Mesendoderm (in vitro differentiated cells): ENCODE measurements around the gene NAPB.
A peak's percentile ranks its signal among the peaks of the same experiment; 100 is the strongest.

Experiments
- DNase-seq: peaks from one replicate; pipeline ENCODE4 v3.0.0; 2013
- H2AK5ac ChIP-seq: 2 replicates; pipeline ENCODE4 v1.6.1; 2013; ENCODE audit warnings: low read length, inconsistent platforms
- H2BK120ac ChIP-seq: 2 replicates; pipeline ENCODE4 v1.6.1; 2013; ENCODE audit warnings: low read depth, mild to moderate bottlenecking, low read length, moderate library complexity, mixed read lengths
- H2BK15ac ChIP-seq: replicated peaks from 2 replicates; pipeline ENCODE4 v1.6.1; 2013; ENCODE audit warnings: low read depth, mild to moderate bottlenecking, moderate library complexity
- H2BK5ac ChIP-seq: 2 replicates; pipeline ENCODE4 v1.6.1; 2013; ENCODE audit warnings: low read length, inconsistent platforms
- H3K18ac ChIP-seq: 2 replicates; pipeline ENCODE4 v1.6.1; 2013; ENCODE audit warnings: mild to moderate bottlenecking, low read length, mixed read lengths
- H3K23ac ChIP-seq: one replicate; pipeline ENCODE4 v1.6.1; 2013; ENCODE audit warnings: low read length
- H3K27ac ChIP-seq: 2 replicates; pipeline ENCODE4 v1.5.1; 2013; ENCODE audit warnings: low read depth, mild to moderate bottlenecking, inconsistent platforms, low read length, moderate library complexity
- H3K27me3 ChIP-seq: 2 replicates; pipeline ENCODE4 v1.6.1; 2013; ENCODE audit warnings: low read length, control low read depth, mild to moderate bottlenecking, inconsistent platforms; ENCODE audit not compliant: insufficient read depth, poor library complexity
- H3K36me3 ChIP-seq: 2 replicates; pipeline ENCODE4 v1.6.1; 2013; ENCODE audit warnings: low read length, inconsistent platforms; ENCODE audit not compliant: control insufficient read depth, insufficient read depth
- H3K4ac ChIP-seq: one replicate; pipeline ENCODE4 v1.6.1; 2013; ENCODE audit warnings: low read depth, mild to moderate bottlenecking, low read length, moderate library complexity
- H3K4me1 ChIP-seq: 2 replicates; pipeline ENCODE4 v1.6.1; 2013; ENCODE audit warnings: low read depth, low read length, inconsistent platforms; ENCODE audit not compliant: control insufficient read depth
- H3K4me2 ChIP-seq: 2 replicates; pipeline ENCODE4 v1.6.1; 2013; ENCODE audit warnings: low read length
- H3K4me3 ChIP-seq: 2 replicates; pipeline ENCODE4 v1.5.1; 2013; ENCODE audit warnings: mild to moderate bottlenecking, low read length
- H3K56ac ChIP-seq: one replicate; pipeline ENCODE4 v1.6.1; 2013; ENCODE audit warnings: low read length
- H3K79me1 ChIP-seq: 2 replicates; pipeline ENCODE4 v1.6.1; 2013; ENCODE audit warnings: low read length, inconsistent platforms
- H3K79me2 ChIP-seq: 2 replicates; pipeline ENCODE4 v1.6.1; 2013; ENCODE audit warnings: mild to moderate bottlenecking, low read length; ENCODE audit not compliant: control insufficient read depth, insufficient read depth
- H3K9ac ChIP-seq: 2 replicates; pipeline ENCODE4 v1.6.1; 2013; ENCODE audit warnings: low read length, inconsistent platforms
- H4K5ac ChIP-seq: one replicate; pipeline ENCODE4 v1.6.1; 2013; ENCODE audit warnings: low read length
- H4K8ac ChIP-seq: one replicate; pipeline ENCODE4 v1.6.1; 2013; ENCODE audit warnings: low read depth, mild to moderate bottlenecking, control low read depth, low read length, moderate library complexity
- WGBS: extraction: QIAGEN DNeasy Blood & Tissue Kit; methylation state at CpG from one replicate; pipeline ENCODE4 v1.1.7; 2013; ENCODE audit warnings: low lambda C conversion rate, missing lambda C conversion rate; ENCODE audit not compliant: insufficient coverage; ENCODE audit errors: extremely low coverage; 5-methylcytosine and 5-hydroxymethylcytosine counted together

NAPB gene

GRCh38 chr20:23456409-23456808 is 35.1 kb upstream of the NAPB start:
- H3K4me2 ChIP-seq, result no peak overlapping the region
- no peaks in the 10 kb centered on the region for H3K36me3 ChIP-seq
- H2BK5ac ChIP-seq, result no peak overlapping the region
- no peak overlapping the region for H3K23ac ChIP-seq
- DNase-seq, result peak; percentile 48
- no peak overlapping the region for H4K8ac ChIP-seq
- no peak overlapping the region for H3K9ac ChIP-seq
- no peak overlapping the region for H2BK15ac ChIP-seq
- no peak overlapping the region for H2AK5ac ChIP-seq
- no peaks in the 10 kb centered on the region for H3K27me3 ChIP-seq
- no peak overlapping the region for H3K56ac ChIP-seq
- H2BK120ac ChIP-seq, result no peak overlapping the region
- H4K5ac ChIP-seq, result no peak overlapping the region
- H3K79me2 ChIP-seq, result no peaks in the 10 kb centered on the region
- H3K4ac ChIP-seq, result no peak overlapping the region
- H3K4me3 ChIP-seq, result no peak overlapping the region
- H3K79me1 ChIP-seq, result no peaks in the 10 kb centered on the region
- no peak overlapping the region for H3K27ac ChIP-seq
- no CpG with 5 or more reads among the region's 3 CpGs for WGBS
- H3K18ac ChIP-seq, result no peak overlapping the region
- no peaks in the 10 kb centered on the region for H3K4me1 ChIP-seq

GRCh38 chr20:23455639-23456038 is 34.4 kb upstream of the NAPB start:
- no peak overlapping the region for H3K23ac ChIP-seq
- H3K27me3 ChIP-seq, result no peaks in the 10 kb centered on the region
- no peaks in the 10 kb centered on the region for H3K4me1 ChIP-seq
- H3K36me3 ChIP-seq, result no peaks in the 10 kb centered on the region
- H2BK5ac ChIP-seq, result no peak overlapping the region
- H4K8ac ChIP-seq, result no peak overlapping the region
- no peaks in the 10 kb centered on the region for H3K79me2 ChIP-seq
- no peak overlapping the region for H3K27ac ChIP-seq
- no peak overlapping the region for H2BK120ac ChIP-seq
- H3K9ac ChIP-seq, result no peak overlapping the region
- WGBS, result no CpG with 5 or more reads among the region's 7 CpGs
- H3K79me1 ChIP-seq, result no peaks in the 10 kb centered on the region
- DNase-seq, result no peak
- no peak overlapping the region for H3K4ac ChIP-seq
- H3K56ac ChIP-seq, result no peak overlapping the region
- no peak overlapping the region for H3K4me2 ChIP-seq
- H4K5ac ChIP-seq, result no peak overlapping the region
- H2BK15ac ChIP-seq, result no peak overlapping the region
- no peak overlapping the region for H3K18ac ChIP-seq
- H2AK5ac ChIP-seq, result no peak overlapping the region
- H3K4me3 ChIP-seq, result no peak overlapping the region

DNA sequence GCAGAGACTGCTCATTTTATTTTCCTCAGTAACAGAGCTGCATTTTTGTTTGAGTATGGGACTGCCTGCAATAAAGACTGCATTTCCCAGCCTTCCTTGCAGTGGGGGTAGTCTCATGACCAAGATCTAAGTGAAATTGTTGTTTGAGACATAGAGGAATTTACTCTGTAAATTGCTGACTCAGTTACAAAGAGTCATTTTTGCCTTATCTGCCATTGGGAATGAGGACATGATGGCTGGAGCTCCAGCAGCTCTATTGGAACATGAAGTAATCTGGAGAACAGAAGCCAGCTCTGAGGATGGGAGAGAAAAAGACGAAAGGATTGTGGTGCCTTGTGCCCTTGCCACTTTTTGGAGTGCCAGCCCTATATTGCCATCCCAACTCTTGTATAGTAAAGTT is 33.5 kb upstream of the NAPB start:
- H3K4me1 ChIP-seq, result no peaks in the 10 kb centered on the region
- no peak overlapping the region for H3K4ac ChIP-seq
- no peaks in the 10 kb centered on the region for H3K79me1 ChIP-seq

DNA sequence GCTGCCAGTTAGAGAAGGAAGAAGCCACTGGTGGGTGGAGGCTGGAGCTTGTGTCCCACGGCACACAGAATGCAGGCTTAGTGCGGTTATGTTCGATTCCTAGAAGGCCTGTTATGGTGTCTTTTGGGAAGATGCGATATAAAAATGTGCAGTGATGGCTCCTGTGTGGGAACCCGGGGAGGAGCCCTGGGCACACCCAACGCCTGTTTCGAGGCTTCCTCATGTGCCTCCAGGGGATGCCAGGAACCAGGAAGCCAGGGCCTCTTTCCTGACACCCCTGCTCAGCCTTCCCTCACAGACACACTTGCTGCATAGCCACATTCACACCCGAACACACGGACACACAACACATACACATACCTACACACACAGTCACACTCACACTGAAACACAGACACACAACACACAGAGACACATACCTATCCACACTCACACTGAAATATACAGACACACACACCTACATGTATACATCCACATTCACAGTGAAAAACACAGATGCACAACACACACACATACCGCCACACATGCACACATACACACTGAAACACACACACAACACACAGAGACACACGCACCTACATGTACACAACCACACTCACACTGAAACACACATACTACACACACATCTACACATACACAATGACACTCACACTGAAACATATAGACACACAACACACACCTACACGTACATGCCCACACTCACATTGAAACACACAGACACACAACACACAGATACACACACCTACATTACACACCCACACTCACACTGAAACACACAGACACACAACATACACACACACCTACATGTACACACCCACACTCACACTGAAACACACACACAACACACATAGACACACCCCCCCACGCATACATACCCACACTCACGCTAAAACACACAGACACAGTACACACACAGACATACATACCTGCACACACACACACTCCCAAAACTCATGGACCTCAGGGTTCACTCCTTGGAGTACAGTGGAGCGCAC is 32.6 kb upstream of the NAPB start:
- H2AK5ac ChIP-seq, result no peak overlapping the region
- H3K4ac ChIP-seq, result no peak overlapping the region
- H3K4me2 ChIP-seq, result no peak overlapping the region
- H3K18ac ChIP-seq, result no peak overlapping the region
- H3K9ac ChIP-seq, result no peak overlapping the region
- no peaks in the 10 kb centered on the region for H3K36me3 ChIP-seq
- H3K4me1 ChIP-seq, result no peaks in the 10 kb centered on the region
- no peak overlapping the region for H4K8ac ChIP-seq
- WGBS, result 100% methylated on average over 2 of the region's 15 CpGs
- no peaks in the 10 kb centered on the region for H3K79me2 ChIP-seq
- H2BK5ac ChIP-seq, result no peak overlapping the region
- H3K23ac ChIP-seq, result no peak overlapping the region
- H3K4me3 ChIP-seq, result no peak overlapping the region
- DNase-seq, result no peak
- H3K27ac ChIP-seq, result no peak overlapping the region
- no peak overlapping the region for H4K5ac ChIP-seq
- no peak overlapping the region for H2BK120ac ChIP-seq
- no peak overlapping the region for H2BK15ac ChIP-seq
- no peak overlapping the region for H3K56ac ChIP-seq
- no peaks in the 10 kb centered on the region for H3K27me3 ChIP-seq
- H3K79me1 ChIP-seq, result no peaks in the 10 kb centered on the region

More for the DNA sequence above, 33.5 kb upstream of the NAPB start:
- Histone ChIP-seq H3K36me3 (no peaks in the 10 kb centered on the region), H4K8ac (no peak overlapping the region), H3K18ac (no peak overlapping the region), H3K27me3 (no peaks in the 10 kb centered on the region), H4K5ac (no peak overlapping the region), H3K9ac (no peak overlapping the region), H3K27ac (no peak overlapping the region), H3K23ac (no peak overlapping the region), H2BK5ac (no peak overlapping the region), H3K79me2 (no peaks in the 10 kb centered on the region), H3K4me3 (no peak overlapping the region), H3K4me2 (no peak overlapping the region), H2AK5ac (no peak overlapping the region), H3K56ac (no peak overlapping the region), H2BK15ac (no peak overlapping the region), H2BK120ac (no peak overlapping the region)
- no peak for DNase-seq
- WGBS, result no CpG with 5 or more reads among the region's 1 CpG

GRCh38 chr20:23452776-23453175 is 31.5 kb upstream of the NAPB start, which contains the start of gene CST11:
CST11 (minus strand) TSS chr20:23452876; CDS start chr20:23452811, 65 bp downstream.
- no CpG with 5 or more reads among the region's 4 CpGs for WGBS
- H3K4me1 ChIP-seq, result no peaks in the 10 kb centered on the region

More at GRCh38 chr20:23452776-23453175, 31.5 kb upstream of the NAPB start, which contains the start of gene CST11:
- no peak within 1 kb of the TSS for H3K4me3 ChIP-seq
- H3K27me3 ChIP-seq, result no peaks in the 10 kb centered on the region
- no peak within 1 kb of the TSS for H4K8ac ChIP-seq
- no peaks in the 10 kb centered on the region for H3K79me1 ChIP-seq
- no peak within 1 kb of the TSS for H2BK15ac ChIP-seq
- H3K27ac ChIP-seq, result no peak within 1 kb of the TSS
- no peak for DNase-seq
- no peak within 1 kb of the TSS for H3K18ac ChIP-seq
- no peak within 1 kb of the TSS for H4K5ac ChIP-seq
- H2AK5ac ChIP-seq, result no peak within 1 kb of the TSS
- no peak within 1 kb of the TSS for H3K23ac ChIP-seq
- no peak within 1 kb of the TSS for H2BK120ac ChIP-seq
- no peak within 1 kb of the TSS for H3K4ac ChIP-seq
- H3K36me3 ChIP-seq, result no peaks in the 10 kb centered on the region
- no peak within 1 kb of the TSS for H2BK5ac ChIP-seq
- H3K9ac ChIP-seq, result no peak within 1 kb of the TSS
- no peak within 1 kb of the TSS for H3K4me2 ChIP-seq
- H3K56ac ChIP-seq, result no peak within 1 kb of the TSS
- no peaks in the 10 kb centered on the region for H3K79me2 ChIP-seq
